Activated T-helper 1 cell treated with Interleukin-2 at 50 U/mL for 16 hours (primary cell): ENCODE measurements around the gene CES4A.
"Not testable (repeated sequence)": the region's sequence is repeated elsewhere in the genome, so short reads cannot be mapped to it uniquely, and the experiment has no call there.

Source experiments
- DNase-seq: peaks from one replicate; pipeline ENCODE4 v3.0.0-alpha.2; 2020; ENCODE audit warnings: low read depth

Gene CES4A

GRCh38 chr16:66991545-66992077 lies 3.2 kb downstream of the CES4A start:
- no peak for DNase-seq

GRCh38 chr16:66993558-66993957 lies 5.2 kb downstream of the CES4A start:
- not testable (repeated sequence) for DNase-seq

GRCh38 chr16:66996324-66996982 lies 8.1 kb downstream of the CES4A start:
- no peak for DNase-seq

- DNase-seq, result no peak
Measured at GRCh38 chr16:66996983-66997358, 8.6 kb downstream of the CES4A start.

- DNase-seq, result peak; percentile 38
Measured at GRCh38 chr16:67000384-67001351, 12.3 kb downstream of the CES4A start.

- no peak for DNase-seq
Measured at GRCh38 chr16:67001726-67002125, 13.3 kb downstream of the CES4A start.

GRCh38 chr16:67006930-67007658 lies 18.7 kb downstream of the CES4A start:
- DNase-seq, result no peak

- DNase-seq, result no peak
Measured at GRCh38 chr16:67009158-67009557, 20.8 kb downstream of the CES4A start.

GRCh38 chr16:67011274-67011673 lies 22.9 kb downstream of the CES4A start:
- no peak for DNase-seq

GRCh38 chr16:67013233-67013822 lies 24.9 kb downstream of the CES4A start:
- no peak for DNase-seq

GRCh38 chr16:67013823-67014633 lies 25.6 kb downstream of the CES4A start:
- peak; percentile 59 for DNase-seq

- DNase-seq, result no peak
Measured at GRCh38 chr16:67014634-67015312, 26.4 kb downstream of the CES4A start.

GRCh38 chr16:67015313-67015731 lies 26.9 kb downstream of the CES4A start:
- no peak for DNase-seq

GRCh38 chr16:67016143-67016542 lies 27.8 kb downstream of the CES4A start:
- DNase-seq, result no peak

GRCh38 chr16:67016681-67017420 lies 28.5 kb downstream of the CES4A start:
- DNase-seq, result no peak

GRCh38 chr16:67017421-67017750 lies 29.0 kb downstream of the CES4A start:
- DNase-seq, result no peak

- DNase-seq, result peak; percentile 69
Measured at GRCh38 chr16:67017810-67018488, 29.6 kb downstream of the CES4A start.

- DNase-seq, result no peak
Measured at GRCh38 chr16:67019171-67019570, 30.8 kb downstream of the CES4A start.

GRCh38 chr16:67021321-67021720 lies 32.9 kb downstream of the CES4A start:
- no peak for DNase-seq
